Dedifferentiated amniotic fluid mesenchymal stem cell (primary cell): ENCODE data around the gene KCNK4.

ENCODE experiments used
- DNase-seq: peaks from one replicate; pipeline ENCODE4 v3.0.0-alpha.2; 2016; ENCODE audit errors: extremely low spot score

Gene KCNK4

DNA sequence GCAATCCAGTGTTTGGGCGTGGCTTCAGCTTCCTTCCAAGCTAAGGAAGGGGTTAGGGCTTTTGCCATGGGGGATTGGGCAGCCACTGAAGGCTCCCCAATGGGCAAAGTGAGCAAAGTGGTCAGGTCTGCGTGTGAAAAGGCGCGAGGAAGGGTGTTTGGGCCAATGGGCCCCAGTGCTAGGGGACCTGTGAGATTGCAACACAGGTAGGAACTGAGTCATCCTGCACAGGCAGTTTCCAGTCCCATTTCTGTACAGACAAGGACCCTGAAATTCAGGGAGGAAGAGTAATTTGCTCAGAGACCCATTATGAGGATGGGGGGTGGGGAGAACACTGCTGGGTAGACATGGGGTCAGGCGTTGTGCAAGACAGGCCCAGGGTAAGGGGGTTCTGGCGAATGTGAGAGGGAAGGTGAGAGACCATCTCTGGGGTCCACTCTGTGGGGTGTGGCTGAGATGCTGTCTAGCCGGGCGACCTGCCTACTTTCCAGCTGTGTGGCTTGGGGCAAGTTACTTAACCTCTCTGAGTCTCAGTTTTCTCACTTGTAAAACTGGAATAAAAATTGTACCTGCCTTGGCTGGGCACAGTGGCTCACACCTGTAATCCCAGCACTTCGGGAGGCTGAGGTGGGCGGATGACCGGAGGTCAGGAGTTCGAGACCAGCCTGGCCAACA is 56.2 kb downstream of the KCNK4 start:
- DNase-seq: no peak

GRCh38 chr11:64348383-64349024 is 57.4 kb downstream of the KCNK4 start:
- DNase-seq: no peak

DNA sequence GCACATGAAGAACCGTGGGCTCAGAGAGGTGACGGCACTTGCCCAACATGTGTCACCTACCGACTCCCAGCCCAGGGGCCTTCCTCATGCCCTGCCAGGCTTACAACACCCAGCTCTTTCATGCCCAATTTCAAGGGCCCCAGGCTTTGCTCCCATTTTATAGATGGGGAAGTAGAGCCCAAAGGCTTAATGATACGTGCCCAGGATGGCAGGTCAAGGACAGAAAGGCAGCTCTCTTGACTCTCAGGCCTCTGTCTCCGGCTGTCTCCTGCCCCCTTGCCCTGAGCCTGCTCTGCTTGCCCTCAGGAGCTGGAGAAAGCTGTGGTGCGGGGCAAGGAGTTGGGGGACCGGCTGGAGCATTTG is 57.9 kb downstream of the KCNK4 start:
- DNase-seq: no peak

DNA sequence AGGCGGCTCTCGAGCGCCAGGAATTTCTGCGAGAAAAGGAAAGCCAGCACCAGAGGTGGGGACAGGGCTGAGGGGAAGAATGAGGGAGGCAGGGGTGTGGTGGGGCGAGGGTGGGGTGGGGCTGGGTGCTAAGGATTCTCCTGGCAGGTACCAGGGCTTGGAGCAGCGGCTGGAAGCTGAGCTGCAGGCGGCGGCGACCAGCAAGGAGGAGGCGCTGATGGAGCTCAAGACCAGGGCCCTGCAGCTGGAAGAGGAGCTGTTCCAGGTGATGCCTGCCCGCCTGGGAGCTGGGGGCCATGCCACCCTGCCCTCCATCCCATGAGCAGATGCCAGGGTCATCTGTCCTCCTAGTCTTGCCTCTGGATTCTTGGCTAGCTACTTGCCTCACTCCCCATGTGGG is 58.3 kb downstream of the KCNK4 start:
- DNase-seq: no peak
